ENCODE measurements around the gene DGKQ. TPM values are rescaled to one million over a fixed set of nuclear protein-coding genes. Genes with fewer than 3 reads are reported as not detected.

DGKQ gene
- polyA plus RNA-seq, 1 of the 3 experiments (the other 2 are of a cell fraction): 10.9 TPM

DNA sequence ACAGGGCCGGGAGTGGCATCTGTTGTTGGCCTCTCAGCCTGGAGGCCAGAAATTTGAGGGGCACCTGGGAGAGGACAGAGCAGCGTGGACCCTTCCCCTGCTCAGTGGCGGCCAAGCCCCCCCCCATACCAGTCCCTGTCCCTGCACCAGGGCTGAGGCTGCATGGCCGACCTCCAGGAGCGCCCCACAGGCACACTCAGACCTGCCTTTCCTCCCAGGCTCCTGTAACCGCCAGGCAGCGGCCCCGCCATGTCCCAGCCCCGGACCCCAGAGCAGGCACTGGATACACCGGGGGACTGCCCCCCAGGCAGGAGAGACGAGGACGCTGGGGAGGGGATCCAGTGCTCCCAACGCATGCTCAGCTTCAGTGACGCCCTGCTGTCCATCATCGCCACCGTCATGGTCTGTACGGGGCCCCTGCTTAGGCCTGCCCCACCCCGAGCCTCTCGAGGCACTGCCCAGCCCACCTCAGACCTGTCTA is 25.8 kb downstream of the DGKQ start:
- no peaks in the 10 kb centered on the region for H3K36me3 ChIP-seq (replicated peaks in 1 of 2; ENCODE audit: control insufficient read depth in 1 of 2, insufficient read depth in 2 of 2, low read length in 1 of 2)
- no peaks in the 10 kb centered on the region for H3K27me3 ChIP-seq (ENCODE audit: insufficient read depth)
- no peak overlapping the region for H3K4me3 ChIP-seq (ENCODE audit: low read depth in 2 of 2, low read length in 1 of 2)
- DNase-seq: peak; percentile 31
- ChIA-PET CTCF (no interaction called here), POLR2A (no interaction called here)
- H2AFZ ChIP-seq (ENCODE audit: low read depth): no peak overlapping the region
- H3F3A ChIP-seq (replicated peaks; ENCODE audit: insufficient read depth): no peaks in the 10 kb centered on the region
- no peaks in the 10 kb centered on the region for H4K20me1 ChIP-seq (ENCODE audit: insufficient read depth)
- H3K79me2 ChIP-seq (ENCODE audit: insufficient read depth): no peaks in the 10 kb centered on the region
- H3K4me2 ChIP-seq: no peak overlapping the region
- no peaks in the 10 kb centered on the region for H3K9me2 ChIP-seq
- TF ChIP-seq ELF1 (IDR thresholded peaks at IDR 0.05) (no peak), MXI1 (IDR thresholded peaks at IDR 0.05; ENCODE audit: low read depth, low read length) (no peak), RAD21 (IDR thresholded peaks at IDR 0.05; ENCODE audit: low read length) (no peak), YY1 (IDR thresholded peaks at IDR 0.05; ENCODE audit: low read depth) (no peak), TEAD4 (IDR thresholded peaks at IDR 0.05; ENCODE audit: borderline replicate concordance, insufficient read depth) (no peak), GABPA (IDR thresholded peaks at IDR 0.05; ENCODE audit: low read depth) (no peak)
- H3K4me1 ChIP-seq (ENCODE audit: control insufficient read depth in 1 of 2, insufficient read depth in 2 of 2, low read depth in 1 of 2, low read length in 1 of 2): no peaks in the 10 kb centered on the region
- WGBS (ENCODE audit: low lambda C conversion rate): 87% methylated on average over 9 of the region's 19 CpGs
- no peak overlapping the region for H3K27ac ChIP-seq (ENCODE audit: low read depth in 2 of 2, low read length in 1 of 2)
- H3K9me3 ChIP-seq: no peaks in the 10 kb centered on the region
- no peak overlapping the region for H3K9ac ChIP-seq

DNA sequence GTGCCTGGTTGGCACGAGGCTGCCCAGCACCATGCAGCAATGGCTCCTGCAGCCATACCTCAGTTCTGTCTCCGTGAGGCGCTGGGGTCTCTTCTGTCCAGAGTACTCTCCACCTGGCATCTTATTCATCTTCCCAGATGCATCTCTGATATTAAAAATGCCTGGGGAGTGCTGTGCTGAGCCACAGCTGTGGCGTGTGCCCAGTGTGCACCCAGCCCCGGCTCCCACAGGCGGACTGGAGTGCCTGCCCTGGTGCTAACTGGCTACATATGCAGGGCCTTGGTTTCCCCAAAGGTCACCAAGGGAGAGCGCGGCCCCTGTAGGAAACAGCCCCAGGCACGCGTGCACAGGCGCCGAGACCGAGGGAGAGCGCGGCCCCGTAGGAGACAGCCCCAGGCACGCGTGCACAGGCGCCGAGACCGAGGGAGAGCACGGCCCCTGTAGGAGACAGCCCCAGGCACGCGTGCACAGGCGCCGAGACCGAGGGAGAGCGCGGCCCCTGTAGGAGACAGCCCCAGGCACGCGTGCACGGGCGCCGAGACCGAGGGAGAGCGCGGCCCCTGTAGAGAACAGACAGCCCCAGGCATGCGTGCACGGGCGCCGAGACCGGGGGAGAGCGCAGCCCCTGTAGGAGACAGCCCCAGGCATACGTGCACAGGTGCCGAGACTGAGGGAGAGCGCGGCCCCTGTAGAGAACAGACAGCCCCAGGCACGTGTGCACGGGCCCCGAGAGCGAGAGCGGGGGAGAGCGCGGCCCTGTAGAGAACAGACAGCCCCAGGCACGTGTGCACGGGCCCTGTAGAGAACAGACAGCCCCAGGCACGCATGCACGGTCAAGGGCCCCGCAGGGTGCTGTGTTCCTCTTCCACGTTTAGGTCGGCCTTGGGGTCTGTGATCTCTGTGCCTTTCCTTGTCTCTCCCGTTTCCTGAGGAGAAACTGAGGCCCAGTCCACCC is 26.6 kb downstream of the DGKQ start:
- Histone ChIP-seq H3K4me2 (no peak overlapping the region), H3K27ac (ENCODE audit: low read depth in 2 of 2, low read length in 1 of 2) (no peak overlapping the region), H3K9me2 (no peaks in the 10 kb centered on the region), H3K4me1 (ENCODE audit: control insufficient read depth in 1 of 2, insufficient read depth in 2 of 2, low read depth in 1 of 2, low read length in 1 of 2) (no peaks in the 10 kb centered on the region), H2AFZ (ENCODE audit: low read depth) (no peak overlapping the region), H3F3A (replicated peaks; ENCODE audit: insufficient read depth) (no peaks in the 10 kb centered on the region), H4K20me1 (ENCODE audit: insufficient read depth) (no peaks in the 10 kb centered on the region), H3K79me2 (ENCODE audit: insufficient read depth) (no peaks in the 10 kb centered on the region), H3K4me3 (ENCODE audit: low read depth in 2 of 2, low read length in 1 of 2) (no peak overlapping the region), H3K36me3 (replicated peaks in 1 of 2; ENCODE audit: control insufficient read depth in 1 of 2, insufficient read depth in 2 of 2, low read length in 1 of 2) (no peaks in the 10 kb centered on the region), H3K27me3 (ENCODE audit: insufficient read depth) (no peaks in the 10 kb centered on the region), H3K9ac (no peak overlapping the region), H3K9me3 (no peaks in the 10 kb centered on the region)
- TF ChIP-seq YY1 (IDR thresholded peaks at IDR 0.05; ENCODE audit: low read depth) (no peak), TEAD4 (IDR thresholded peaks at IDR 0.05; ENCODE audit: borderline replicate concordance, insufficient read depth) (no peak), SIN3A (IDR thresholded peaks at IDR 0.05; ENCODE audit: borderline replicate concordance, low read depth, low read length) (no peak), TCF12 (IDR thresholded peaks at IDR 0.05) (no peak), FOSL2 (IDR thresholded peaks at IDR 0.05; ENCODE audit: borderline replicate concordance, low read depth) (no peak), FOXJ3 (CRISPR knock-in tag; IDR thresholded peaks at IDR 0.05) (no peak), RAD21 (IDR thresholded peaks at IDR 0.05; ENCODE audit: low read length) (no peak), GABPA (IDR thresholded peaks at IDR 0.05; ENCODE audit: low read depth) (no peak), POLR2AphosphoS5 (IDR thresholded peaks at IDR 0.05; ENCODE audit: low read depth, low read length) (no peak), GATA2 (CRISPR knock-in tag; IDR thresholded peaks at IDR 0.05) (no peak)
- TF ChIP-seq, protein P1, sequence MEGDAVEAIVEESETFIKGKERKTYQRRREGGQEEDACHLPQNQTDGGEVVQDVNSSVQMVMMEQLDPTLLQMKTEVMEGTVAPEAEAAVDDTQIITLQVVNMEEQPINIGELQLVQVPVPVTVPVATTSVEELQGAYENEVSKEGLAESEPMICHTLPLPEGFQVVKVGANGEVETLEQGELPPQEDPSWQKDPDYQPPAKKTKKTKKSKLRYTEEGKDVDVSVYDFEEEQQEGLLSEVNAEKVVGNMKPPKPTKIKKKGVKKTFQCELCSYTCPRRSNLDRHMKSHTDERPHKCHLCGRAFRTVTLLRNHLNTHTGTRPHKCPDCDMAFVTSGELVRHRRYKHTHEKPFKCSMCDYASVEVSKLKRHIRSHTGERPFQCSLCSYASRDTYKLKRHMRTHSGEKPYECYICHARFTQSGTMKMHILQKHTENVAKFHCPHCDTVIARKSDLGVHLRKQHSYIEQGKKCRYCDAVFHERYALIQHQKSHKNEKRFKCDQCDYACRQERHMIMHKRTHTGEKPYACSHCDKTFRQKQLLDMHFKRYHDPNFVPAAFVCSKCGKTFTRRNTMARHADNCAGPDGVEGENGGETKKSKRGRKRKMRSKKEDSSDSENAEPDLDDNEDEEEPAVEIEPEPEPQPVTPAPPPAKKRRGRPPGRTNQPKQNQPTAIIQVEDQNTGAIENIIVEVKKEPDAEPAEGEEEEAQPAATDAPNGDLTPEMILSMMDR (IDR thresholded peaks at IDR 0.05): no peak
- TF ChIP-seq, protein P2, sequence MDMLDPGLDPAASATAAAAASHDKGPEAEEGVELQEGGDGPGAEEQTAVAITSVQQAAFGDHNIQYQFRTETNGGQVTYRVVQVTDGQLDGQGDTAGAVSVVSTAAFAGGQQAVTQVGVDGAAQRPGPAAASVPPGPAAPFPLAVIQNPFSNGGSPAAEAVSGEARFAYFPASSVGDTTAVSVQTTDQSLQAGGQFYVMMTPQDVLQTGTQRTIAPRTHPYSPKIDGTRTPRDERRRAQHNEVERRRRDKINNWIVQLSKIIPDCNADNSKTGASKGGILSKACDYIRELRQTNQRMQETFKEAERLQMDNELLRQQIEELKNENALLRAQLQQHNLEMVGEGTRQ (IDR thresholded peaks at IDR 0.05; ENCODE audit: borderline replicate concordance, low read depth, low read length): no peak
- ChIA-PET POLR2A (no interaction called here), CTCF (no interaction called here)
- peak; percentile 12 for DNase-seq
- WGBS (ENCODE audit: low lambda C conversion rate): 88% methylated on average over 27 of the region's 62 CpGs
